DOHH2 (cell line): ENCODE data around the gene IL13RA1.

ENCODE experiments used
- CTCF ChIP-seq: fragments of 200-600 bp; sonication (generic); IDR thresholded peaks from one replicate; pipeline ENCODE4 v1.5.1; 2014; ENCODE audit warnings: antibody characterized with exemption, mild to moderate bottlenecking, low read depth, low read length; ENCODE audit not compliant: poor library complexity, severe bottlenecking
- EZH2phosphoT487 ChIP-seq: fragments of 200-600 bp; sonication (generic); IDR thresholded peaks from 2 replicates; pipeline ENCODE4 v1.6.1; 2017; ENCODE audit warnings: borderline replicate concordance, mild to moderate bottlenecking, antibody characterized with exemption, low read length, moderate library complexity, mixed read lengths

GRCh38 chrX:118706681-118707080 lies 20.7 kb upstream of the IL13RA1 start:
- TF ChIP-seq CTCF (no peak), EZH2phosphoT487 (no peak)
